ENCODE measurements around the gene DIRAS1.
"Not testable (repeated sequence)": the region's sequence is repeated elsewhere in the genome, so short reads cannot be mapped to it uniquely, and the experiment has no call there.

DNA sequence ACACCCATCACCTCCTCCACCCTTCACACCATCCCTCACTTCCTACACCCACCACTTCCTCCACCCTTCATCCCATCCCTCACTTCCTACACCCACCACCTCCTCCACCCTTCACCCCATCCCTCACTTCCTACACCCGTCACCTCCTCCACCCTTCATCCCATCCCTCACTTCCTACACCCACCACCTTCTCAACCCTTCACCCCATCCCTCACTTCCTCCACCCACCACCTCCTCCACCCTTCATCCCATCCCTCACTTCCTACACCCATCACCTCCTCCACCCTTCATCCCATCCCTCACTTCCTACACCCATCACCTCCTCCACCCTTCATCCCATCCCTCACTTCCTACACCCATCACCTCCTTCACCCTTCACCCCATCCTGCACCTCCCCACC is 7.1 kb downstream of the DIRAS1 start:
- TF ChIP-seq, protein P1, sequence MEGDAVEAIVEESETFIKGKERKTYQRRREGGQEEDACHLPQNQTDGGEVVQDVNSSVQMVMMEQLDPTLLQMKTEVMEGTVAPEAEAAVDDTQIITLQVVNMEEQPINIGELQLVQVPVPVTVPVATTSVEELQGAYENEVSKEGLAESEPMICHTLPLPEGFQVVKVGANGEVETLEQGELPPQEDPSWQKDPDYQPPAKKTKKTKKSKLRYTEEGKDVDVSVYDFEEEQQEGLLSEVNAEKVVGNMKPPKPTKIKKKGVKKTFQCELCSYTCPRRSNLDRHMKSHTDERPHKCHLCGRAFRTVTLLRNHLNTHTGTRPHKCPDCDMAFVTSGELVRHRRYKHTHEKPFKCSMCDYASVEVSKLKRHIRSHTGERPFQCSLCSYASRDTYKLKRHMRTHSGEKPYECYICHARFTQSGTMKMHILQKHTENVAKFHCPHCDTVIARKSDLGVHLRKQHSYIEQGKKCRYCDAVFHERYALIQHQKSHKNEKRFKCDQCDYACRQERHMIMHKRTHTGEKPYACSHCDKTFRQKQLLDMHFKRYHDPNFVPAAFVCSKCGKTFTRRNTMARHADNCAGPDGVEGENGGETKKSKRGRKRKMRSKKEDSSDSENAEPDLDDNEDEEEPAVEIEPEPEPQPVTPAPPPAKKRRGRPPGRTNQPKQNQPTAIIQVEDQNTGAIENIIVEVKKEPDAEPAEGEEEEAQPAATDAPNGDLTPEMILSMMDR (IDR thresholded peaks at IDR 0.05) = not testable (repeated sequence)
- TF ChIP-seq KDM1A (IDR thresholded peaks at IDR 0.05; ENCODE audit: low read depth); MAFK (IDR thresholded peaks at IDR 0.05; ENCODE audit: partially characterized antibody); TP53 (CRISPR knock-in tag; IDR thresholded peaks at IDR 0.05); CBX8 (IDR thresholded peaks at IDR 0.05); POLR2A (IDR thresholded peaks at IDR 0.05; ENCODE audit: low read length); CEBPB (IDR thresholded peaks at IDR 0.05); MYC (IDR thresholded peaks at IDR 0.05; ENCODE audit: borderline replicate concordance, low read length); EHMT2 (IDR thresholded peaks at IDR 0.05; ENCODE audit: low read depth); EP300 (IDR thresholded peaks at IDR 0.05); CHD4 (IDR thresholded peaks at IDR 0.05; ENCODE audit: borderline replicate concordance): not testable (repeated sequence)
- TF ChIP-seq, protein P2, sequence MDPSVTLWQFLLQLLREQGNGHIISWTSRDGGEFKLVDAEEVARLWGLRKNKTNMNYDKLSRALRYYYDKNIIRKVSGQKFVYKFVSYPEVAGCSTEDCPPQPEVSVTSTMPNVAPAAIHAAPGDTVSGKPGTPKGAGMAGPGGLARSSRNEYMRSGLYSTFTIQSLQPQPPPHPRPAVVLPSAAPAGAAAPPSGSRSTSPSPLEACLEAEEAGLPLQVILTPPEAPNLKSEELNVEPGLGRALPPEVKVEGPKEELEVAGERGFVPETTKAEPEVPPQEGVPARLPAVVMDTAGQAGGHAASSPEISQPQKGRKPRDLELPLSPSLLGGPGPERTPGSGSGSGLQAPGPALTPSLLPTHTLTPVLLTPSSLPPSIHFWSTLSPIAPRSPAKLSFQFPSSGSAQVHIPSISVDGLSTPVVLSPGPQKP (IDR thresholded peaks at IDR 0.05; ENCODE audit: low read depth, low read length) = not testable (repeated sequence)
- TF ChIP-seq, protein P3, sequence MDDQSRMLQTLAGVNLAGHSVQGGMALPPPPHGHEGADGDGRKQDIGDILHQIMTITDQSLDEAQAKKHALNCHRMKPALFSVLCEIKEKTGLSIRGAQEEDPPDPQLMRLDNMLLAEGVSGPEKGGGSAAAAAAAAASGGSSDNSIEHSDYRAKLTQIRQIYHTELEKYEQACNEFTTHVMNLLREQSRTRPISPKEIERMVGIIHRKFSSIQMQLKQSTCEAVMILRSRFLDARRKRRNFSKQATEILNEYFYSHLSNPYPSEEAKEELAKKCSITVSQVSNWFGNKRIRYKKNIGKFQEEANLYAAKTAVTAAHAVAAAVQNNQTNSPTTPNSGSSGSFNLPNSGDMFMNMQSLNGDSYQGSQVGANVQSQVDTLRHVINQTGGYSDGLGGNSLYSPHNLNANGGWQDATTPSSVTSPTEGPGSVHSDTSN (IDR thresholded peaks at IDR 0.05) = not testable (repeated sequence)
- TF ChIP-seq, protein P4, sequence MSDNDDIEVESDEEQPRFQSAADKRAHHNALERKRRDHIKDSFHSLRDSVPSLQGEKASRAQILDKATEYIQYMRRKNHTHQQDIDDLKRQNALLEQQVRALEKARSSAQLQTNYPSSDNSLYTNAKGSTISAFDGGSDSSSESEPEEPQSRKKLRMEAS (IDR thresholded peaks at IDR 0.05) = not testable (repeated sequence)

All from A549 (cell line).